BLaER1 (cell line): Measurements from ENCODE around the gene ST3GAL2.
"Not testable (repeated sequence)": the region's sequence is repeated elsewhere in the genome, so short reads cannot be mapped to it uniquely, and the experiment has no call there.

Source experiments
- H3K27ac ChIP-seq: shearing (Covaris generic); formaldehyde crosslinking; 2 replicates; pipeline ENCODE4 v1.8.1; 2022
- H3K27me3 ChIP-seq: shearing (Covaris generic); formaldehyde crosslinking; 2 replicates; pipeline ENCODE4 v1.8.1; 2022
- H3K36me3 ChIP-seq: shearing (Covaris generic); formaldehyde crosslinking; 2 replicates; pipeline ENCODE4 v1.8.1; 2022
- H3K4me1 ChIP-seq: shearing (Covaris generic); formaldehyde crosslinking; 2 replicates; pipeline ENCODE4 v1.8.1; 2022
- H3K4me2 ChIP-seq: shearing (Covaris generic); formaldehyde crosslinking; 2 replicates; pipeline ENCODE4 v1.8.1; 2022
- H3K4me3 ChIP-seq: shearing (Covaris generic); formaldehyde crosslinking; 2 replicates; pipeline ENCODE4 v1.8.1; 2022
- H3K9ac ChIP-seq: shearing (Covaris generic); formaldehyde crosslinking; 2 replicates; pipeline ENCODE4 v1.8.1; 2022
- H3K9me3 ChIP-seq: shearing (Covaris generic); formaldehyde crosslinking; 2 replicates; pipeline ENCODE4 v1.8.1; 2022
- H4K20me1 ChIP-seq: shearing (Covaris generic); formaldehyde crosslinking; 2 replicates; pipeline ENCODE4 v1.8.1; 2022
- Cebpa-rat ChIP-seq: shearing (Covaris generic); IDR thresholded peaks from 2 replicates; pipeline ENCODE4 v1.8.1; 2022

ST3GAL2 gene

GRCh38 chr16:70380248-70380918 lies 58.5 kb downstream of the ST3GAL2 start:
- Histone ChIP-seq H3K27ac (peak overlapping the region; percentile 96), H3K36me3 (peaks cover 57% of the 10 kb centered on the region), H3K9ac (peak overlapping the region; percentile 93), H4K20me1 (peaks cover 23% of the 10 kb centered on the region), H3K4me2 (peak overlapping the region; percentile 97), H3K4me1 (peaks cover 46% of the 10 kb centered on the region), H3K9me3 (no peaks in the 10 kb centered on the region), H3K27me3 (no peaks in the 10 kb centered on the region), H3K4me3 (peak overlapping the region; percentile 81)
- TF ChIP-seq Cebpa-rat: no peak

- Histone ChIP-seq H3K4me1 (peaks cover 51% of the 10 kb centered on the region), H3K4me2 (peak overlapping the region; percentile 97), H3K27me3 (no peaks in the 10 kb centered on the region), H4K20me1 (peaks cover 29% of the 10 kb centered on the region), H3K27ac (peak overlapping the region; percentile 96; the same call in 1 of the 2 replicates), H3K4me3 (no peak overlapping the region), H3K9ac (peak overlapping the region; percentile 20; the same call in 1 of the 2 replicates), H3K9me3 (no peaks in the 10 kb centered on the region), H3K36me3 (peaks cover 58% of the 10 kb centered on the region)
- no peak for TF ChIP-seq Cebpa-rat
Observed at GRCh38 chr16:70378869-70379493, 59.9 kb downstream of the ST3GAL2 start.

- H4K20me1 ChIP-seq: peaks cover 29% of the 10 kb centered on the region
- H3K9ac ChIP-seq: no peak overlapping the region
- peaks cover 58% of the 10 kb centered on the region for H3K36me3 ChIP-seq
Observed at GRCh38 chr16:70377782-70378181, 61.1 kb downstream of the ST3GAL2 start.

GRCh38 chr16:70375636-70376611 lies 63.0 kb downstream of the ST3GAL2 start:
- TF ChIP-seq Cebpa-rat: no peak
- no peak overlapping the region for H3K4me3 ChIP-seq
- H3K27me3 ChIP-seq: no peaks in the 10 kb centered on the region
- H3K9me3 ChIP-seq: no peaks in the 10 kb centered on the region
- H3K4me1 ChIP-seq: peaks cover 43% of the 10 kb centered on the region
- peaks cover 29% of the 10 kb centered on the region for H4K20me1 ChIP-seq
- H3K4me2 ChIP-seq: peak overlapping the region; percentile 72
- H3K36me3 ChIP-seq: peaks cover 68% of the 10 kb centered on the region
- H3K27ac ChIP-seq: peak overlapping the region; percentile 64
- peak overlapping the region; percentile 59; the same call in 1 of the 2 replicates for H3K9ac ChIP-seq

More at GRCh38 chr16:70377782-70378181, 61.1 kb downstream of the ST3GAL2 start:
- Histone ChIP-seq H3K4me2 (no peak overlapping the region), H3K27me3 (no peaks in the 10 kb centered on the region), H3K4me1 (peaks cover 51% of the 10 kb centered on the region), H3K9me3 (no peaks in the 10 kb centered on the region), H3K27ac (no peak overlapping the region), H3K4me3 (no peak overlapping the region)
- TF ChIP-seq Cebpa-rat: no peak

- no peak for TF ChIP-seq Cebpa-rat
- H3K9me3 ChIP-seq: no peaks in the 10 kb centered on the region
- H3K36me3 ChIP-seq: peaks cover 82% of the 10 kb centered on the region
- peaks cover 24% of the 10 kb centered on the region for H4K20me1 ChIP-seq
- no peak overlapping the region for H3K4me3 ChIP-seq
- H3K27ac ChIP-seq: no peak overlapping the region
- no peaks in the 10 kb centered on the region for H3K27me3 ChIP-seq
- peaks cover 35% of the 10 kb centered on the region for H3K4me1 ChIP-seq
- H3K9ac ChIP-seq: no peak overlapping the region
- no peak overlapping the region for H3K4me2 ChIP-seq
Observed at GRCh38 chr16:70374213-70374612, 64.7 kb downstream of the ST3GAL2 start.

- Histone ChIP-seq H3K4me1 (peaks cover 27% of the 10 kb centered on the region), H3K36me3 (peaks cover 85% of the 10 kb centered on the region), H3K4me2 (no peak overlapping the region), H3K27me3 (no peaks in the 10 kb centered on the region), H4K20me1 (peaks cover 21% of the 10 kb centered on the region), H3K9me3 (no peaks in the 10 kb centered on the region), H3K4me3 (no peak overlapping the region), H3K27ac (no peak overlapping the region), H3K9ac (no peak overlapping the region)
- no peak for TF ChIP-seq Cebpa-rat
Observed at GRCh38 chr16:70372921-70373728, 65.8 kb downstream of the ST3GAL2 start.

- no peak overlapping the region for H3K9ac ChIP-seq
- TF ChIP-seq Cebpa-rat: no peak
- peaks cover 95% of the 10 kb centered on the region for H3K36me3 ChIP-seq
Observed at GRCh38 chr16:70370924-70371323, 68.0 kb downstream of the ST3GAL2 start.

GRCh38 chr16:70370145-70370544 lies 68.8 kb downstream of the ST3GAL2 start:
- H3K27ac ChIP-seq, H3K9me3 ChIP-seq, H3K4me1 ChIP-seq, H3K4me2 ChIP-seq, H3K9ac ChIP-seq, H3K27me3 ChIP-seq, H3K4me3 ChIP-seq: not testable (repeated sequence)
- peaks cover 96% of the 10 kb centered on the region for H3K36me3 ChIP-seq
- peaks cover 10% of the 10 kb centered on the region for H4K20me1 ChIP-seq

More at GRCh38 chr16:70370924-70371323, 68.0 kb downstream of the ST3GAL2 start:
- H3K4me2 ChIP-seq: no peak overlapping the region
- peaks cover 10% of the 10 kb centered on the region for H3K4me1 ChIP-seq
- H3K27me3 ChIP-seq: no peaks in the 10 kb centered on the region
- no peak overlapping the region for H3K27ac ChIP-seq
- H3K9me3 ChIP-seq: no peaks in the 10 kb centered on the region
- H4K20me1 ChIP-seq: peaks cover 12% of the 10 kb centered on the region
- H3K4me3 ChIP-seq: no peak overlapping the region

GRCh38 chr16:70364399-70364798 lies 74.5 kb downstream of the ST3GAL2 start:
- Histone ChIP-seq H3K4me2 (no peak overlapping the region), H3K36me3 (peaks cover 100% of the 10 kb centered on the region)

More at GRCh38 chr16:70364399-70364798, 74.5 kb downstream of the ST3GAL2 start:
- no peak for TF ChIP-seq Cebpa-rat
- H3K9ac ChIP-seq: no peak overlapping the region
- H3K27ac ChIP-seq: no peak overlapping the region
- H3K4me3 ChIP-seq: no peak overlapping the region
- peaks cover 6% of the 10 kb centered on the region; the same call in 1 of the 2 replicates for H4K20me1 ChIP-seq
- H3K4me1 ChIP-seq: no peaks in the 10 kb centered on the region
- no peaks in the 10 kb centered on the region for H3K27me3 ChIP-seq
- no peaks in the 10 kb centered on the region for H3K9me3 ChIP-seq
